Fibroblast of lung (primary cell): Measurements from ENCODE around the gene MSANTD1.

Source experiments
- EZH2 ChIP-seq: IDR thresholded peaks from 2 replicates; pipeline ENCODE4 v1.5.1; 2012; ENCODE audit warnings: low read length, control low read depth, mild to moderate bottlenecking; ENCODE audit errors: missing control alignments
- TF ChIP-seq, protein P1 (sequence below), 2 donors: IDR thresholded peaks in 1 of 2; conservative IDR thresholded peaks in 1 of 2; 1 replicate in 1 of 2; 2 replicates in 1 of 2; pipeline ENCODE4 v1.5.1; 2011 to 2012; ENCODE audit warnings: low read length in 2 of 2, control low read depth in 1 of 2, inconsistent platforms in 1 of 2, low read depth in 1 of 2, mild to moderate bottlenecking in 1 of 2

DNA sequence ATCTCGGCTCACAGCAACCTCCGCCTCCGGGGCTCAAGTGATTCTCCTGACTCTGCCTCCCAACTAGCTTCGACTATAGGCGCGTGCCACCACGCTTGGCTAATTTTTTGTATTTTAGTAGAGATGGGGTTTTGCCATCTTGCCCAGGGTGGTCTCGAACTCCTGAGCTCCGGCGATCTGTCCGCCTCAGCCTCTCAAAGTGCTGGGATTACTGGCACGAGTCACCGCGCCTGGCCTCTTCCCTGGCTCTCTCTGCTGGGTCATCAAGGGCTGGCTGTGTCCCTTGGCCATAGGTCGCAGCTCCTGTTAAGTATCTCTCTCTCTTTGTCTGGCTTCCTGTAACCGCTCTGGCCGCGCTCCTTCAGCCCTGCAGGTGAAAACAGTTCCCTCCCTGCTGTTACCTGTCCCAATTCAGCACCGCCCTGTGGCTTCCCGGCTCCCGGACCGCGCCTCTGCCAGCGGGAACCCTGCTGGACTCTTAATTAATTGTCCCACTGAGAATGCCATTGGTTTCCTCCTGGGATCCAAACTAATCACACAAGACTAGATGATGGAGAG lies 42.5 kb downstream of the MSANTD1 start:
- TF ChIP-seq, protein P1, sequence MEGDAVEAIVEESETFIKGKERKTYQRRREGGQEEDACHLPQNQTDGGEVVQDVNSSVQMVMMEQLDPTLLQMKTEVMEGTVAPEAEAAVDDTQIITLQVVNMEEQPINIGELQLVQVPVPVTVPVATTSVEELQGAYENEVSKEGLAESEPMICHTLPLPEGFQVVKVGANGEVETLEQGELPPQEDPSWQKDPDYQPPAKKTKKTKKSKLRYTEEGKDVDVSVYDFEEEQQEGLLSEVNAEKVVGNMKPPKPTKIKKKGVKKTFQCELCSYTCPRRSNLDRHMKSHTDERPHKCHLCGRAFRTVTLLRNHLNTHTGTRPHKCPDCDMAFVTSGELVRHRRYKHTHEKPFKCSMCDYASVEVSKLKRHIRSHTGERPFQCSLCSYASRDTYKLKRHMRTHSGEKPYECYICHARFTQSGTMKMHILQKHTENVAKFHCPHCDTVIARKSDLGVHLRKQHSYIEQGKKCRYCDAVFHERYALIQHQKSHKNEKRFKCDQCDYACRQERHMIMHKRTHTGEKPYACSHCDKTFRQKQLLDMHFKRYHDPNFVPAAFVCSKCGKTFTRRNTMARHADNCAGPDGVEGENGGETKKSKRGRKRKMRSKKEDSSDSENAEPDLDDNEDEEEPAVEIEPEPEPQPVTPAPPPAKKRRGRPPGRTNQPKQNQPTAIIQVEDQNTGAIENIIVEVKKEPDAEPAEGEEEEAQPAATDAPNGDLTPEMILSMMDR (conservative IDR thresholded peaks at IDR 0.05 in 1 of 2, IDR thresholded peaks at IDR 0.05 in 1 of 2; ENCODE audit: low read depth in 1 of 2, low read length in 2 of 2), result no peak
- no peak for TF ChIP-seq EZH2
